Choroid plexus epithelial cell (primary cell): Measurements from ENCODE around the gene ARHGDIA.

Experiments used
- DNase-seq: peaks from one replicate; pipeline ENCODE4 v3.0.0-alpha.2; 2010; ENCODE audit warnings: low read depth
- H3K4me3 ChIP-seq: 2 replicates; pipeline ENCODE4 v1.5.1; 2011; ENCODE audit warnings: low read depth, mild to moderate bottlenecking, control low read depth, low read length, moderate library complexity
- CTCF ChIP-seq: conservative IDR thresholded peaks from 2 replicates; pipeline ENCODE4 v1.5.1; 2011; ENCODE audit warnings: low read depth, mild to moderate bottlenecking, control low read depth, inconsistent platforms, low read length, moderate library complexity

The ARHGDIA gene

GRCh38 chr17:81901167-81902022, 30.3 kb upstream of the ARHGDIA start:
- peak overlapping the region; percentile 22 for H3K4me3 ChIP-seq
- no peak for DNase-seq
- no peak for TF ChIP-seq CTCF

DNA sequence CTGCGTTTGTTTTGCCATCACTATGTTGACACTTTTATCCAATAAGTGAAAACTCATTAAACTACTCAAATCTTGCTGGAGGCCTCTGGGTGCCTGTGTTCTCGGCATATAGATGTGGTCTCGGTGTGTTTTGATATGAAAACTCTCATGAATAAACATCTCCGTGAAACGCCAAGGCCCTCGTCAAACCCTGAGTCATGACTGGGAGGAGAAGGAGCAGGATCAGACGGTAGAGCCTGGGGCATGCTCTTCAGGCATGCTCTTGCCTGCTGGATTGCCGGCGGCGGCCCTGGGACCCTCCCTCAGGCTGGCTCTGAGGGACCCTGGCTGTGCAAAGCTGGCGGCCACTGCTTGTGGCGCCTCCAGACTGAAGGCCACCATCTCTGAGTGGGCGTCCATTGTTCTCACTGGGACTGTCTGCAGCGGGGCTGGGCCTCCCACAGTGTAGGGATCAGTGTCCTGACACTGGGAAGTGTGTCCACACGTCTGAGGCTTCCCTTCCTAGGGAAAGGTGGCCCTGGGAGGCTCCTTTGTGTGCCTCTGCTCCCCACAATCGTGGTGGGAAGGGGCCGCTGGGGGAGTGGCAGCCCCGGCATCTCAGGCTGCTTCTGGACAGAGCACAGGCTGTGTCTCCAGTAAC, 29.2 kb upstream of the ARHGDIA start:
- no peak for TF ChIP-seq CTCF
- no peak for DNase-seq
- H3K4me3 ChIP-seq = no peak overlapping the region

GRCh38 chr17:81899514-81900166, 28.5 kb upstream of the ARHGDIA start:
- no peak for DNase-seq
- no peak for TF ChIP-seq CTCF
- no peak overlapping the region for H3K4me3 ChIP-seq

DNA sequence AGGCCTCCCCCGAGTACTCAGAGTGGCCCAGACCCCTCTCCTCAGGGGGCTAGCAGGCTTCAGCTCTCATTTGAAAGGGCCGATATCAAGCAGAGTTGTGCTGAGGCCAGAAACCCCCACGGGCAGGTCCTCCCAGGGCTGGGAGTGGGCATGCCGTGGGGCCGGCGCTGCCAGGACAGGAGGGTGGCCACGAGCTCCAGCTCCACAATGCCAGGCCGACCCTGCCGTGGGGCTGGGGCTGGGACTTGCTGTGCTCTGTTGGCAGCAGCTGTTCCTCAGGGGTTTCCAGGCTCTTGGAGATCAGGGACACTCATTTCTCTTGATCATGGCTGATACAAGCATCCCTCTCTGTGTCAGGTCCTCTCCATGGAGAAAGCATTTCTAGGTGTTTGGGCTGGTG, 27.7 kb upstream of the ARHGDIA start:
- H3K4me3 ChIP-seq = no peak overlapping the region
- TF ChIP-seq CTCF = no peak
- no peak for DNase-seq

DNA sequence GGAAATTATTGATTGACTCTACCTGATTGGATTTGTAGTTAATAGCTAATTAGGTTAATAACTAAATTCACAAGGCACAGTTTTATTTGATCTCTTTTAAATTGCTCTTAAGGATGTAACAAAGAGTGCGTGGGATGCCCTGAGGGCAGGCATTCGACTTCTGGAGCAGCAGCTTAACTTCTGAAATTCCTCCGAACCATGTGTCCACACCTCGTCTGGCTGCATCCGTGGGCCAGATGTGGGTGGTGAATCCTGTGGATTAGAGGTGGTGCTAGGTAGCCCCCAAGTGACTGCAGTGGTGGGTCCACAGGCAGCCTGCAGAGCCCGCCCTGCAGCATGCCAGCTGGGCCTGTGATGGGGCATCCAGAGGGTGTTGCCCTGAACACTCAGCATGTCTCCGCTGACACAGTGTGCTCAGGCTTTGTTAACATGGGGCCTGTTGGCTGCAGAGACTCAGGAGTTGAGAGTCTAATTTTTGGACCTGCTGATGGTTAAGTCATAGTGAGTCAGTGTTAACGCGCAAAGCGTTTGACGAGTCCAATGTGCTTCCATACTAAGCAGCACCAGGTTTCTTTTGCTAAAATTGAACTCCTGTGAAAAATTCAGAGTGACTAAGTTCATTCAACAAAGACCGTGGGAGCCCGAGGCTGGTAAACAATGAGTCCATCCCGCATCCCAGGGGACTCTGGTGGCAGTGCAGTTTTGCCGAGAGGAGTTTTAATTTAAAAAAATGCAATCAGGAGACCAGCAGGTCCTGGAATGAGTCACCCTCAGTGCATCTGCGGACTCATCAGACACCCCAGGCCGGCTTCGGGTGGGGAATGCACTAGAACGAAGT, 27.1 kb upstream of the ARHGDIA start:
- H3K4me3 ChIP-seq = no peak overlapping the region
- DNase-seq = peak; percentile 87
- no peak for TF ChIP-seq CTCF

- H3K4me3 ChIP-seq = no peak overlapping the region
- TF ChIP-seq CTCF = no peak
- DNase-seq = no peak
Measured at GRCh38 chr17:81895400-81895799, 24.3 kb upstream of the ARHGDIA start.
